ENCODE results near the gene ZYX. TPM values are rescaled to one million over a fixed set of nuclear protein-coding genes. Genes with fewer than 3 reads are reported as not detected.

Gene ZYX
- total and polyA plus RNA-seq, 2 donors (not counting 1 experiment from before 2014, with no cell fraction given): 32.3 to 53.8 TPM

GRCh38 chr7:143405173-143406001 lies 24.2 kb downstream of the ZYX start:
- TF ChIP-seq, protein P1, sequence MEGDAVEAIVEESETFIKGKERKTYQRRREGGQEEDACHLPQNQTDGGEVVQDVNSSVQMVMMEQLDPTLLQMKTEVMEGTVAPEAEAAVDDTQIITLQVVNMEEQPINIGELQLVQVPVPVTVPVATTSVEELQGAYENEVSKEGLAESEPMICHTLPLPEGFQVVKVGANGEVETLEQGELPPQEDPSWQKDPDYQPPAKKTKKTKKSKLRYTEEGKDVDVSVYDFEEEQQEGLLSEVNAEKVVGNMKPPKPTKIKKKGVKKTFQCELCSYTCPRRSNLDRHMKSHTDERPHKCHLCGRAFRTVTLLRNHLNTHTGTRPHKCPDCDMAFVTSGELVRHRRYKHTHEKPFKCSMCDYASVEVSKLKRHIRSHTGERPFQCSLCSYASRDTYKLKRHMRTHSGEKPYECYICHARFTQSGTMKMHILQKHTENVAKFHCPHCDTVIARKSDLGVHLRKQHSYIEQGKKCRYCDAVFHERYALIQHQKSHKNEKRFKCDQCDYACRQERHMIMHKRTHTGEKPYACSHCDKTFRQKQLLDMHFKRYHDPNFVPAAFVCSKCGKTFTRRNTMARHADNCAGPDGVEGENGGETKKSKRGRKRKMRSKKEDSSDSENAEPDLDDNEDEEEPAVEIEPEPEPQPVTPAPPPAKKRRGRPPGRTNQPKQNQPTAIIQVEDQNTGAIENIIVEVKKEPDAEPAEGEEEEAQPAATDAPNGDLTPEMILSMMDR (IDR thresholded peaks at IDR 0.05): no peak
- no peak for TF ChIP-seq EZH2 (IDR thresholded peaks at IDR 0.05; ENCODE audit: borderline replicate concordance, insufficient read depth, low read depth, low read length, poor library complexity, severe bottlenecking)
- Histone ChIP-seq H3K27ac (ENCODE audit: low read length in 2 of 2) (no peak overlapping the region), H3K27me3 (replicated peaks in 1 of 4; ENCODE audit: control extremely low read depth in 1 of 4, control insufficient read depth in 3 of 4, insufficient read depth in 4 of 4, low read length in 3 of 4) (peaks cover 0 to 15% (median 6%) of the 10 kb centered on the region in 4 experiments), H3K4me3 (ENCODE audit: control extremely low read depth in 1 of 5, extremely low read depth in 1 of 5, insufficient read depth in 1 of 5, low read depth in 2 of 5, low read length in 4 of 5) (no peak overlapping the region), H4K20me1 (ENCODE audit: control insufficient read depth, insufficient read depth, low read length, poor library complexity, severe bottlenecking) (no peaks in the 10 kb centered on the region), H2AFZ (ENCODE audit: insufficient read depth, low read depth, low read length, poor library complexity, severe bottlenecking) (no peak overlapping the region), H3K79me2 (ENCODE audit: control insufficient read depth, insufficient read depth, low read length) (no peaks in the 10 kb centered on the region), H3K4me2 (replicated peaks; ENCODE audit: low read depth, low read length, poor library complexity, severe bottlenecking) (no peak overlapping the region), H3K9ac (ENCODE audit: low read length) (no peak overlapping the region), H3K9me3 (ENCODE audit: control extremely low read depth in 1 of 3, control insufficient read depth in 2 of 3, insufficient read depth in 1 of 3, low read length in 2 of 3) (no peaks in the 10 kb centered on the region), H3K4me1 (ENCODE audit: control insufficient read depth in 2 of 2, insufficient read depth in 2 of 2, low read length in 2 of 2) (peaks cover 20 to 25% of the 10 kb centered on the region in 2 donors), H3K36me3 (replicated peaks in 1 of 2; ENCODE audit: control extremely low read depth in 1 of 2, control insufficient read depth in 1 of 2, extremely low read depth in 1 of 2, insufficient read depth in 2 of 2, low read length in 1 of 2) (no peaks in the 10 kb centered on the region)
- ATAC-seq (ENCODE audit: low read depth) (no peak), DNase-seq (no peak)
- H3K4me3 Mint-ChIP-seq: no peak overlapping the region
- ChIA-PET CTCF (interaction anchor here (0.8 to 2.8 kb wide), 5 partner anchors 10 to 190 kb away, joined by 3 to 16 read pairs (median 4); no protein-coding TSS in a partner anchor), POLR2A (no interaction called here)
- H3K4me1 Mint-ChIP-seq: peaks cover 25% of the 10 kb centered on the region
- peaks cover 11% of the 10 kb centered on the region for H3K27me3 Mint-ChIP-seq
- H3K27ac Mint-ChIP-seq: no peak overlapping the region
- intact Hi-C loops (cut with micrococcal nuclease): no loop called here
- no peaks in the 10 kb centered on the region for H3K9me3 Mint-ChIP-seq (ENCODE audit: insufficient read depth)
- 88% methylated on average over 8 of the region's 9 CpGs for WGBS (ENCODE audit: insufficient coverage)

GRCh38 chr7:143406002-143406357 lies 24.8 kb downstream of the ZYX start:
- H3K27me3 Mint-ChIP-seq: peaks cover 15% of the 10 kb centered on the region
- ChIA-PET CTCF (interaction anchor here (1.7 to 3.0 kb wide), 4 partner anchors 10 to 191 kb away, joined by 4 to 23 read pairs (median 10); no protein-coding TSS in a partner anchor), POLR2A (no interaction called here)
- Histone ChIP-seq H4K20me1 (ENCODE audit: control insufficient read depth, insufficient read depth, low read length, poor library complexity, severe bottlenecking) (no peaks in the 10 kb centered on the region), H3K4me3 (ENCODE audit: control extremely low read depth in 1 of 5, extremely low read depth in 1 of 5, insufficient read depth in 1 of 5, low read depth in 2 of 5, low read length in 4 of 5) (no peak overlapping the region), H3K9ac (ENCODE audit: low read length) (no peak overlapping the region), H3K79me2 (ENCODE audit: control insufficient read depth, insufficient read depth, low read length) (no peaks in the 10 kb centered on the region), H3K9me3 (ENCODE audit: control extremely low read depth in 1 of 3, control insufficient read depth in 2 of 3, insufficient read depth in 1 of 3, low read length in 2 of 3) (no peaks in the 10 kb centered on the region), H3K36me3 (replicated peaks in 1 of 2; ENCODE audit: control extremely low read depth in 1 of 2, control insufficient read depth in 1 of 2, extremely low read depth in 1 of 2, insufficient read depth in 2 of 2, low read length in 1 of 2) (no peaks in the 10 kb centered on the region), H3K4me1 (ENCODE audit: control insufficient read depth in 2 of 2, insufficient read depth in 2 of 2, low read length in 2 of 2) (peaks cover 24 to 29% of the 10 kb centered on the region in 2 donors), H3K27ac (ENCODE audit: low read length in 2 of 2) (no peak overlapping the region), H3K27me3 (replicated peaks in 1 of 4; ENCODE audit: control extremely low read depth in 1 of 4, control insufficient read depth in 3 of 4, insufficient read depth in 4 of 4, low read length in 3 of 4) (peaks cover 0 to 18% (median 8%) of the 10 kb centered on the region in 4 experiments), H3K4me2 (replicated peaks; ENCODE audit: low read depth, low read length, poor library complexity, severe bottlenecking) (no peak overlapping the region), H2AFZ (ENCODE audit: insufficient read depth, low read depth, low read length, poor library complexity, severe bottlenecking) (no peak overlapping the region)
- H3K27ac Mint-ChIP-seq: no peak overlapping the region
- no peaks in the 10 kb centered on the region for H3K9me3 Mint-ChIP-seq (ENCODE audit: insufficient read depth)
- intact Hi-C loops (cut with micrococcal nuclease): no loop called here
- ATAC-seq (ENCODE audit: low read depth) (no peak), DNase-seq (no peak)
- H3K4me3 Mint-ChIP-seq: no peak overlapping the region
- peaks cover 29% of the 10 kb centered on the region for H3K4me1 Mint-ChIP-seq
- TF ChIP-seq, protein P1 (IDR thresholded peaks at IDR 0.05): no peak
- no peak for TF ChIP-seq EZH2 (IDR thresholded peaks at IDR 0.05; ENCODE audit: borderline replicate concordance, insufficient read depth, low read depth, low read length, poor library complexity, severe bottlenecking)
- WGBS (ENCODE audit: insufficient coverage): 80% methylated on average over 3 of the region's 3 CpGs
